DOHH2 (cell line): ENCODE data around the gene HPSE2.

ENCODE experiments used
- H3F3A ChIP-seq: fragments of 200-600 bp; sonication (generic), shearing (Covaris generic); 2 replicates; pipeline ENCODE4 v1.6.0; 2016; ENCODE audit warnings: antibody characterized with exemption, mild to moderate bottlenecking; ENCODE audit not compliant: control insufficient read depth, insufficient read depth
- H3K27ac ChIP-seq: fragments of 200-600 bp; sonication (generic); 2 replicates; pipeline ENCODE4 v1.5.1; 2014; ENCODE audit warnings: low read depth, mild to moderate bottlenecking, low read length, moderate library complexity
- H3K27me3 ChIP-seq: fragments of 200-600 bp; sonication (generic); 2 replicates; pipeline ENCODE4 v1.6.1; 2014; ENCODE audit warnings: mild to moderate bottlenecking, low read length, mixed read lengths; ENCODE audit not compliant: control insufficient read depth
- H3K36me3 ChIP-seq: fragments of 200-600 bp; sonication (generic); 2 replicates; pipeline ENCODE4 v1.6.1; 2014; ENCODE audit warnings: mild to moderate bottlenecking, low read length, moderate library complexity, mixed read lengths; ENCODE audit not compliant: control insufficient read depth
- H3K4me1 ChIP-seq: fragments of 200-600 bp; sonication (generic); 2 replicates; pipeline ENCODE4 v1.6.1; 2014; ENCODE audit warnings: mild to moderate bottlenecking, low read length, mixed read lengths; ENCODE audit not compliant: control insufficient read depth
- H3K4me2 ChIP-seq: fragments of 200-600 bp; sonication (generic); 2 replicates; pipeline ENCODE4 v1.6.0; 2014; ENCODE audit warnings: mild to moderate bottlenecking, low read length, moderate library complexity
- H3K4me3 ChIP-seq: fragments of 200-600 bp; sonication (generic); 2 replicates; pipeline ENCODE4 v1.5.1; 2014; ENCODE audit warnings: mild to moderate bottlenecking, low read length, mixed read lengths
- H3K79me2 ChIP-seq: fragments of 200-600 bp; sonication (generic); 2 replicates; pipeline ENCODE4 v1.6.1; 2014; ENCODE audit warnings: mild to moderate bottlenecking, low read length, mixed read lengths; ENCODE audit not compliant: control insufficient read depth
- H3K9me2 ChIP-seq: fragments of 200-600 bp; sonication (generic); replicated peaks from 2 replicates; pipeline ENCODE4 v1.6.1; 2014; ENCODE audit warnings: mild to moderate bottlenecking, low read length, mixed read lengths; ENCODE audit not compliant: control insufficient read depth
- H3K9me3 ChIP-seq: fragments of 200-600 bp; sonication (generic); 2 replicates; pipeline ENCODE4 v1.6.1; 2014; ENCODE audit warnings: antibody characterized with exemption, low read length, mixed read lengths; ENCODE audit not compliant: control insufficient read depth, insufficient read depth
- H4K20me1 ChIP-seq: fragments of 200-600 bp; sonication (generic); 2 replicates; pipeline ENCODE4 v1.6.0; 2014; ENCODE audit warnings: low read depth, mild to moderate bottlenecking, antibody characterized with exemption, low read length, moderate library complexity; ENCODE audit not compliant: control insufficient read depth, insufficient read depth
- CTCF ChIP-seq: fragments of 200-600 bp; sonication (generic); IDR thresholded peaks from one replicate; pipeline ENCODE4 v1.5.1; 2014; ENCODE audit warnings: antibody characterized with exemption, mild to moderate bottlenecking, low read depth, low read length; ENCODE audit not compliant: poor library complexity, severe bottlenecking
- EZH2phosphoT487 ChIP-seq: fragments of 200-600 bp; sonication (generic); IDR thresholded peaks from 2 replicates; pipeline ENCODE4 v1.6.1; 2017; ENCODE audit warnings: borderline replicate concordance, mild to moderate bottlenecking, antibody characterized with exemption, low read length, moderate library complexity, mixed read lengths

HPSE2 gene

DNA sequence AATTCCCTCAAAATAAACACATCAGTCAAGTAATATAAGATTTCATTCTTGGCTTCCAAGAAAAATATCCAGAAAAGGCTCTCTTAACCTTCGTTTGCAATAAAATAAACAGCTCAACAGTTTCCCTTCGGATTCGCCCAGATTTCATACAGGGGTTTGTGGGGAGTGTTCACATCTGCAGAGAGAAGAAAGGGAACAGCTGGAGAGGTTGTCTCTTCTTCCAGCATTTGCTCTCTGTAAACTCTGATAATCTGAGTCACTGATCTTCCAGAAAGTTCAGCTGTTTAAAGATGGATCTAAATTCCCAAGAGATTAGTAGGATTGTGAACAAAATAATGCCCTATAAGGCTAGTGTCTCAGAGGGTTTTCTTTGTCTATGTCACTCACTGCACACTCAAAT, 277.9 kb downstream of the HPSE2 start:
- Histone ChIP-seq H4K20me1 (no peaks in the 10 kb centered on the region), H3K4me2 (no peak overlapping the region), H3K9me2 (no peaks in the 10 kb centered on the region), H3K27ac (no peak overlapping the region), H3F3A (no peaks in the 10 kb centered on the region), H3K27me3 (no peaks in the 10 kb centered on the region), H3K4me1 (no peaks in the 10 kb centered on the region), H3K9me3 (no peaks in the 10 kb centered on the region), H3K79me2 (no peaks in the 10 kb centered on the region), H3K4me3 (no peak overlapping the region), H3K36me3 (no peaks in the 10 kb centered on the region)
- no peak for TF ChIP-seq EZH2phosphoT487
- no peak for TF ChIP-seq CTCF

- no peak overlapping the region for H3K4me2 ChIP-seq
- no peaks in the 10 kb centered on the region for H3K27me3 ChIP-seq
- no peaks in the 10 kb centered on the region for H3K4me1 ChIP-seq
- H3F3A ChIP-seq: no peaks in the 10 kb centered on the region
- TF ChIP-seq CTCF (no peak), EZH2phosphoT487 (no peak)
- no peaks in the 10 kb centered on the region for H3K9me3 ChIP-seq
- no peaks in the 10 kb centered on the region for H3K36me3 ChIP-seq
- no peak overlapping the region for H3K4me3 ChIP-seq
- H4K20me1 ChIP-seq: no peaks in the 10 kb centered on the region
- no peaks in the 10 kb centered on the region for H3K9me2 ChIP-seq
- H3K79me2 ChIP-seq: no peaks in the 10 kb centered on the region
- H3K27ac ChIP-seq: no peak overlapping the region
Observed at GRCh38 chr10:98956576-98957260, 278.9 kb downstream of the HPSE2 start.

DNA sequence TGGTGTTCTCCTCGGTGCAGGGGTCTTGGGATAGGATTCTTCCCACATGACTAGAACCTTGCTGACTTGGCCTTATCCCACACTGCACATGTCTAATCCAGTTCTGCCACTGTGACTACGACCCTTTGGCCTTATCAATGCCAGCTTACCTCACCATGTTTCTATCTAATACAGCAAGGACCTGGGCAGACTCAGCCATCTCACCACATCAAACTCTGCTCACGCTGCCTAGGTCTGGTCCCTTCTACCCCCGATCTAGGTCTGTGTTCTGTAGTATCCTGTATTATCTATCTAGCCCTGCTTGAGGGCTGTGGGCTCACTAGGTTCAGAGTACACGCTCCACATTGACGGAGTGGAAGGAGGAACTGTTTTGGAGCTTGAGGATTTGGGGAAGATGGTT, 282.4 kb downstream of the HPSE2 start:
- no peak overlapping the region for H3K4me3 ChIP-seq
- H4K20me1 ChIP-seq: no peaks in the 10 kb centered on the region
- no peak for TF ChIP-seq CTCF
- no peak overlapping the region for H3K4me2 ChIP-seq
- H3K9me2 ChIP-seq: no peaks in the 10 kb centered on the region
- no peaks in the 10 kb centered on the region for H3K79me2 ChIP-seq
- H3K36me3 ChIP-seq: no peaks in the 10 kb centered on the region
- no peaks in the 10 kb centered on the region for H3F3A ChIP-seq
- H3K27me3 ChIP-seq: no peaks in the 10 kb centered on the region
- H3K4me1 ChIP-seq: no peaks in the 10 kb centered on the region
- H3K9me3 ChIP-seq: no peaks in the 10 kb centered on the region
- no peak overlapping the region for H3K27ac ChIP-seq
